MM.1S (cell line): Measurements from ENCODE around the gene CDIPT.

Experiments
- DNase-seq: peaks from one replicate; pipeline ENCODE4 v3.0.0-alpha.2; 2015
- H2AFZ ChIP-seq: fragments of 300-600 bp; sonication (generic); 2 replicates; pipeline ENCODE4 v1.6.0; 2016; ENCODE audit warnings: antibody characterized with exemption, low read length
- H3F3A ChIP-seq: fragments of 300-600 bp; sonication (generic); 2 replicates; pipeline ENCODE4 v1.6.1; 2016; ENCODE audit warnings: mild to moderate bottlenecking, antibody characterized with exemption, low read length, moderate library complexity, mixed read lengths; ENCODE audit not compliant: insufficient read depth
- H3K27ac ChIP-seq: fragments of 300-600 bp; sonication (generic); 2 replicates; pipeline ENCODE4 v1.5.1; 2016; ENCODE audit warnings: mild to moderate bottlenecking, low read length
- H3K27me3 ChIP-seq: fragments of 300-600 bp; sonication (generic); replicated peaks from 2 replicates; pipeline ENCODE4 v1.6.0; 2016; ENCODE audit warnings: low read length; ENCODE audit not compliant: insufficient read depth
- H3K36me3 ChIP-seq: fragments of 300-600 bp; sonication (generic); replicated peaks from 2 replicates; pipeline ENCODE4 v1.6.1; 2016; ENCODE audit warnings: mild to moderate bottlenecking, low read length, mixed read lengths; ENCODE audit not compliant: insufficient read depth
- H3K4me1 ChIP-seq: fragments of 300-600 bp; sonication (generic); 2 replicates; pipeline ENCODE4 v1.6.1; 2016; ENCODE audit warnings: low read length, mixed read lengths
- H3K4me2 ChIP-seq: fragments of 300-600 bp; sonication (generic); 2 replicates; pipeline ENCODE4 v1.6.0; 2016; ENCODE audit warnings: low read depth, low read length
- H3K4me3 ChIP-seq: fragments of 300-600 bp; sonication (generic); 2 replicates; pipeline ENCODE4 v1.5.1; 2016; ENCODE audit warnings: low read length, mixed read lengths
- H3K79me2 ChIP-seq: fragments of 300-600 bp; sonication (generic); 2 replicates; pipeline ENCODE4 v1.6.1; 2016; ENCODE audit warnings: mixed run types, low read length, mixed read lengths
- H3K9ac ChIP-seq: fragments of 300-600 bp; sonication (generic); 2 replicates; pipeline ENCODE4 v1.6.1; 2016; ENCODE audit warnings: low read length, mixed read lengths
- H3K9me2 ChIP-seq: fragments of 300-600 bp; sonication (generic); replicated peaks from 2 replicates; pipeline ENCODE4 v1.6.1; 2016; ENCODE audit warnings: mild to moderate bottlenecking, low read length, mixed read lengths; ENCODE audit not compliant: insufficient read depth
- H3K9me3 ChIP-seq: fragments of 300-600 bp; sonication (generic); replicated peaks from 2 replicates; pipeline ENCODE4 v1.6.1; 2016; ENCODE audit warnings: mild to moderate bottlenecking, low read length, mixed read lengths; ENCODE audit not compliant: insufficient read depth
- H4K20me1 ChIP-seq: fragments of 300-600 bp; sonication (generic); 2 replicates; pipeline ENCODE4 v1.6.1; 2016; ENCODE audit warnings: mild to moderate bottlenecking, low read length, moderate library complexity, mixed read lengths; ENCODE audit not compliant: insufficient read depth
- CTCF ChIP-seq: fragments of 300-600 bp; sonication (generic); IDR thresholded peaks from 2 replicates; pipeline ENCODE4 v1.5.1; 2016; ENCODE audit warnings: antibody characterized with exemption, low read length, mixed read lengths
- EZH2 ChIP-seq: fragments of 300-600 bp; sonication (generic); optimal IDR thresholded peaks from 2 replicates; pipeline ENCODE3; 2017; ENCODE audit warnings: low read depth, mild to moderate bottlenecking, antibody characterized with exemption, low read length, mixed read lengths
- EZH2phosphoT487 ChIP-seq: fragments of 300-600 bp; sonication (generic); IDR thresholded peaks from 2 replicates; pipeline ENCODE4 v1.6.1; 2018; ENCODE audit warnings: antibody characterized with exemption, low read length

Gene CDIPT

GRCh38 chr16:29868396-29869009 is 5.5 kb upstream of the CDIPT start:
- H4K20me1 ChIP-seq, result no peaks in the 10 kb centered on the region
- H3K79me2 ChIP-seq, result no peaks in the 10 kb centered on the region
- no peaks in the 10 kb centered on the region for H3K4me1 ChIP-seq
- H3K27me3 ChIP-seq, result peaks cover 30% of the 10 kb centered on the region; the same call in 1 of the 2 replicates
- no peak overlapping the region for H3K27ac ChIP-seq
- TF ChIP-seq EZH2, result no peak
- no peak for TF ChIP-seq EZH2phosphoT487
- no peak for TF ChIP-seq CTCF
- H3K9ac ChIP-seq, result no peak overlapping the region
- H3K9me3 ChIP-seq, result no peaks in the 10 kb centered on the region
- no peaks in the 10 kb centered on the region for H3K9me2 ChIP-seq
- DNase-seq, result no peak
- H3K4me3 ChIP-seq, result no peak overlapping the region
- H3F3A ChIP-seq, result no peaks in the 10 kb centered on the region
- no peaks in the 10 kb centered on the region for H3K36me3 ChIP-seq
- H2AFZ ChIP-seq, result no peak overlapping the region
- H3K4me2 ChIP-seq, result no peak overlapping the region

GRCh38 chr16:29864205-29864604 is 1.2 kb upstream of the CDIPT start:
- Histone ChIP-seq H3K9ac (no peak overlapping the region), H3K4me3 (no peak overlapping the region), H3K27me3 (peaks cover 20% of the 10 kb centered on the region; the same call in 1 of the 2 replicates), H3K27ac (no peak overlapping the region), H3K4me1 (no peaks in the 10 kb centered on the region), H3F3A (no peaks in the 10 kb centered on the region), H3K9me3 (no peaks in the 10 kb centered on the region), H2AFZ (no peak overlapping the region), H3K4me2 (no peak overlapping the region), H3K9me2 (no peaks in the 10 kb centered on the region), H3K36me3 (no peaks in the 10 kb centered on the region), H4K20me1 (no peaks in the 10 kb centered on the region), H3K79me2 (peaks cover 16% of the 10 kb centered on the region)
- no peak for DNase-seq
- TF ChIP-seq EZH2phosphoT487 (no peak), EZH2 (no peak), CTCF (no peak)

GRCh38 chr16:29863669-29863984 is 601 bp upstream of the CDIPT start:
- no peaks in the 10 kb centered on the region for H3K36me3 ChIP-seq
- no peaks in the 10 kb centered on the region for H3K4me1 ChIP-seq
- TF ChIP-seq CTCF, result no peak
- no peak for TF ChIP-seq EZH2
- TF ChIP-seq EZH2phosphoT487, result no peak
- no peak overlapping the region for H3K9ac ChIP-seq
- H3K27me3 ChIP-seq, result peaks cover 17% of the 10 kb centered on the region; the same call in 1 of the 2 replicates
- no peak overlapping the region for H3K4me3 ChIP-seq
- peak overlapping the region; percentile 5; the same call in 1 of the 2 replicates for H2AFZ ChIP-seq
- peak overlapping the region; percentile 29; the same call in 1 of the 2 replicates for H3K4me2 ChIP-seq
- H3K79me2 ChIP-seq, result peaks cover 16% of the 10 kb centered on the region
- no peaks in the 10 kb centered on the region for H4K20me1 ChIP-seq
- no peak overlapping the region for H3K27ac ChIP-seq
- H3F3A ChIP-seq, result no peaks in the 10 kb centered on the region
- H3K9me3 ChIP-seq, result no peaks in the 10 kb centered on the region
- no peak for DNase-seq
- H3K9me2 ChIP-seq, result no peaks in the 10 kb centered on the region
